NCI-H1436 (cell line): Measurements from ENCODE around the gene PSMA6.
"Not testable (repeated sequence)": the region's sequence is repeated elsewhere in the genome, so short reads cannot be mapped to it uniquely, and the experiment has no call there.

Experiments used
- DNase-seq: peaks from one replicate; lab custom pipeline; 2025; lab: John Stamatoyannopoulos, UW

PSMA6 gene

GRCh38 chr14:35344107-35344807, 52.1 kb downstream of the PSMA6 start:
- DNase-seq: no peak

DNA sequence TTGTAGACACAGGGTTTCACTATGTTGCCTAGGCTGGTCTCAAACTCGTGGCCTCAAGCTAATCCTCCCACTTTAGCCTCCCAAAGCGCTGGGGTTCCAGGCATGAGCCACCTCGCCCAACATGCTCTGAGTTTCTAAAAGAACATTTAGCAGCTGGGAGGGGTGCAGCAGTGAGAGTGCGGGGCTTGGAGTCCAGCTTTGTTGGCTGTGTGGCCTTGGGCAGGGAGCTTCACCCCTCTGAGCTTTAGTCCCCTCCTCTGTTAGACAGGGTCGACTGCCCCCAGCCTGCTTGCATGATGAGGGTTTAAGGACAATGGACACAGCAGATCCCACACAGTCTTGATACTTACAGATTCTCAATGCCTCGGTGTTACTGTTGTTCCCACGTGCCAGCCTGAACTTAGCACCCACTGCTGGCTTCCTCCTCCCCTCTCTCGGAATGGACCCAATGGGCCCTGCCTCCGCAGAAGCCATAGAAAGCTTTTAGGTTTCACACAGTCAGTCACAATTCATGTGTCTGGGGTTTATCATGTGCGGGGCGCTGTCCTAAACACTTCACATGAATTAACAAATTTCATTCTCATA, 54.6 kb downstream of the PSMA6 start:
- DNase-seq: no peak

- peak; percentile 35 for DNase-seq
Observed at GRCh38 chr14:35347323-35348043, 55.3 kb downstream of the PSMA6 start.

DNA sequence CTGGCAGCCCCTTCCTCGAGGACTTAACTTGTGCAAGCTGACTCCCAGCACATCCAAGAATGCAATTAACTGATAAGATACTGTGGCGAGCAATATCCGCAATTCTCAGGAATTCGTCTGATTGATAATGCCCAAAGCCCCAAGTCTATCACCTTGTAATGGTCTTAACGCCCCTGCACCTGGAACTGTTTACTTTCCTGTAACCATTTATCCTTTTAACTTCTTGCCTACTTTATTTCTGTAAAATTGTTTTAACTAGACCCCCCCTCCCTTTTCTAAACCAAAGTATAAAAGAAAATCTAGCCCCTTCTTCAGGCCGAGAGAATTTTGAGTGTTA, 55.8 kb downstream of the PSMA6 start:
- DNase-seq: not testable (repeated sequence)

GRCh38 chr14:35349496-35350365, 57.5 kb downstream of the PSMA6 start:
- no peak for DNase-seq

DNA sequence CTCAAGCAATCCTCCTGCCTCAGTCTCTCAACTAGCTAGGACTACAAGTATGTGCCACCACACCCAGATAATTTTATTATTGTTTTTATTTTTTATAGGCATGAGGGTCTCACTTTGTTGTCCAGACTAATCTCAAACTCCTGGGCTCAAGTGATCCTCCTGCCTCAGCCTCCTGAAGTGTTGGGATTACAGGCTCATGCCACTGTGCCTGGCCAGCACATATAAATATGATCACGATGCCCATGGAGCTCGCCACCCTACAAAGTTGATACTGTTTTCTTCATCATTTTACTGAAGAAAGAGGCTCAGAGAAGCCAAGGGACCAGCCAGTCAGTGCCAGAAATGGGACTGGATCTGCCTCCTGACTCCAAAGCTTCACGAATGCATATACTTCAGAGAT, 59.3 kb downstream of the PSMA6 start:
- DNase-seq: no peak

DNA sequence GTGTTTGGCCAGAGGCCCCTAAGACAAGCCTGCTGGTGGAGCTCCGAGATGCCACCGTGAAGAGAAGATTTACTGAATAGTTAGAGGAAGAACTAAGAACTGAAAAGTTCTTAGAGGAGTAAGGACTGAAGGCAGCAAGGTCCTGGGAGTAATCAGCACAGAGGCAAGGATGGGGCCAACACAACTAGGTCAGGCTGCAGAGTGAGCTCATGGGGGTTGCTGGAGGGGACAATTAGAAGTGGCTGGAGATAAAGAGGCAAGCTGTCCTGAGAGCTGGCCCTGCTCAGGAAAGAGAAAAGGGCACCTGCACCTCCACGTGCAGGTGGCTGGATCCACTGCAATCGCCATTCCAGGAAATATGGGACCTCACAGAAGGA, 59.7 kb downstream of the PSMA6 start:
- no peak for DNase-seq

DNA sequence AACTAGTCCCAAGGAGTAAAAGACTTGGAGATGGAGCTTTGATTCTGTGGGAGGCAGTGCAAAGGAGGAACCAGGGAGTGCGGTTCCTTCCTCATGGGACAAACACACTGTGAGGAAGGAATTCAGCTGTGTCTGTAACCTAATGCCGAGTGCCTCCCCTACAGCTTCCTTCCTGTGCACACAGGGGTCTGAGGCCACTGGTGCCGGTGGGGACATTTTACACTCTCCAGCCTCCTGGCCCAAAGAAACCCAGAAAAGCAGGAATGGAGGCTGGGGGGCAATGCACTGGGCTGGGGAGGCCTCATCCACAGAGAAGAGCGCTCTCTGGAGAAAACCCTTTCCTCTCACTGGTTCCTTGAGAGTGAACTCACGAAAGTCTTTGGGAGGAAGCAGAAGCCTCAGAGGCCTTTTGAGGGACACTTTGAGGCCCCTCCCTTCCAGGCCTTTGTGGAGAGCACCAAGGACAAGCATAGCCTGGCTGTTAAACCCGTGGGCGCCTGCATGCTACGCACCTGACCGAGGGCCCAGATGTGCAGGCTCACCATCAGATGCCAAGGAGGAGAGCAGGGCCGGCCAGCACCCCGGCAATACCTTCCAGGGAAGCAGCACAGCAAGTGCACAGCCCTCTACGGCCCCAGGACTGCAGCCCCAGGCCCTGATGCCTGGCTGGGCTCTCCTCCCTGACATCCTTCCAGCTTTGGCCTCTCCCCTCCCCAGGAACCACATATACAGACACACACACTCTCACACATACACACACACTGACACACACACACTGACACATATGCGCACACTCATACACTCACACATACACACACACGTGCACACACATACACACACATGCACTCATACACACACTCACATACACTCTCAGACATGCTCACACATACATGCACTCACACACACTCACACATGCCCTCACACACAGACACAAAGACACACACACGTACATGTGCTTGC, 60.4 kb downstream of the PSMA6 start:
- no peak for DNase-seq

DNA sequence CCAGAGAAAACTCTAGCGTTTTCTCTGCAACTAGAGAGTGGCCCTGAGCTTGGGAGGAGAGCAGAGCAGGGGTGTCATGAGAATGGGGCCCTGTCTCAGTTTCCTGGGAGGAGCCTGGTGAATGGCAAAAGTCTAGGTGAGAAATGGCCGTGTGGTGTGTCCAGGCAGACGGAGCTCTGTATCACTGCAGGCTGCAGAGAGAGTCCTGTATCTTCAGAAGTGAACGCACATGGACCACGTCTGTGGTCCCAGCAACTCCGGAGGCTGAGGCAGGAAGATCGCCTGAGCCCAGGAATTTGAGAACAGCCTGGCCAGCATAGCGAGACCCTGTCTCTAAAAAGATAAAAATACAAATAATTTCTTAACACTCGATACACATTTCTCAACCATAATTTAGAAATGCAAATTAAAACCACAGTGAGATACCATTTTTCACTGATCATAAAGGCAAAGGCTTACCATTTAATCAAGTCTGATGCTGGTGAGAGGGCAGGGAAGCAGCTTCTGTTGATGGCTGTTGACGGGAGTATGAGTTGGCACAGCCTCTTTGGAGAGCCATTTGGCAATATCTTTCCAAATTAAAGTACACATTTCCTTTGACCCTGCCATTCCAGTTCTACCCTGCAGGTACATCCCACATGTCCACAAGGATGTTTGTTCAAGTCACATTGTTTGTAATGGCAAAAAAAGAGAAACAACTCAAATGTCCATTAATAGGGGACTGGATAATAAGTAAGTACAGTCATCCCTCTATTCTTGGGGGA, 61.4 kb downstream of the PSMA6 start:
- no peak for DNase-seq

DNA sequence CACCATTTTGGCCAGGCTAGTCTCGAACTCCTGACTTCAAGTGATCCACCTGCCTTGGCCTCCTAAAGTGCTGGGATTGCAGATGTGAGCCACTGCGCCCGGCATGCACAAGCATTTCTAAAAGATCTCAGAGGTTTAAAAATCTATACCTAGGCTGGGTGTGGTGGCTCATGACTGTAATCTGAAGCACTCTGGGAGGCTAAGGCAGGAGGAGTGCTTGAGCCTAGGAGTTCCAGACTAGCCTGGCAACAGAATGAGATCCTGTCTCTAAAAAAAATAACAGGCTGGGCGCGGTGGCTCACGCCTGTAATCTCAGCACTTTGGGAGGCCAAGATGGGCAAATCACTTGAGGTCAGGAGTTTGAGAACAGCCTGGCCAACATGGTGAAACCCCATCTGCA, 63.1 kb downstream of the PSMA6 start:
- not testable (repeated sequence) for DNase-seq

GRCh38 chr14:35355981-35356841, 64.0 kb downstream of the PSMA6 start:
- no peak for DNase-seq

- not testable (repeated sequence) for DNase-seq
Observed at GRCh38 chr14:35359655-35360054, 67.5 kb downstream of the PSMA6 start.

- DNase-seq: no peak
Observed at GRCh38 chr14:35361141-35361480, 68.9 kb downstream of the PSMA6 start.

GRCh38 chr14:35362450-35362849, 70.3 kb downstream of the PSMA6 start:
- no peak for DNase-seq

- DNase-seq: no peak
Observed at GRCh38 chr14:35362911-35363374, 70.8 kb downstream of the PSMA6 start.

DNA sequence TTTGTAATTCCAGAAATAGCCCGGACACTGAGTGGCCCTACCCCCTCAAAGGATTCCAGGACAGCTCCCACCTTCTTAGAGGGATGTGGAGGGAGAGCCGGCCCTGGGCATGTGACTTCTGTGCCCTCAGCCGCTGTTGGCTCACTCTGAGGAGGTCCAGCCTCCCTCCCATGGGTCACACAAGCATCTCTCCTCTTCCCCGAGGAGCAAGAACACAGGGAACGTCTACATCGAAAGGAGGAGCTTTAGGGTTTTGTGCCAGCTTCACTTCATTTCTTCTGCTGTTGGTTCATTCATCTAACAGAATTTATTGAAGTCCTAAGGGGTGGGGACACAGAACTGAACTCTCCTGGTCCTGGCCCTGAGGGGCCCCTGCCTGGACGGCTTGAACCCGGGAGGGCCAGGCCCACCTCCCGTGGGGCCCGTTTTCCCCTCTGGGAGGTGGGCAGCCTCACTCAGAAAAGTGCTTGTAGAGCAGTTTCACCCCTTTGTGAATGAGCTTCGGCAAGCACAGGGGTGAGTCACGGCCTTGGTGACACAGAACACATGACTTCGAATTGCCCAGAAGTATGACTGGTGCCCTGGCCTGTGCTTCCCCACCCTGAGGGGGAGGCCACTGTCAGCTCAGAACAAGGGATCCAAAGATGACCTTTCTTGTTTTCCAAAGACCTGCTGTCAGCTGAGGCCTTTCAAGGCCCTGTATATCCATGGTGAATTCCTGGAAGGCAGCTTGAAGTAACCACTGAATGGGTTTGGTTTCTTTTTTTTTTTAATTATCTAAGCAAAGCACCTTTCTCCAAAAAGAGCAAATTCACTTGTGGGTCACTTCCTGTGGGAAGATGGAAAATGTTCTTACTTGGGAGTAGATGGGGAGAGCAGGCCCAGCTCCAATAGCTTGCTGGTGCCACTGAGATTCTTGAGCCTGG, 73.2 kb downstream of the PSMA6 start:
- no peak for DNase-seq

DNA sequence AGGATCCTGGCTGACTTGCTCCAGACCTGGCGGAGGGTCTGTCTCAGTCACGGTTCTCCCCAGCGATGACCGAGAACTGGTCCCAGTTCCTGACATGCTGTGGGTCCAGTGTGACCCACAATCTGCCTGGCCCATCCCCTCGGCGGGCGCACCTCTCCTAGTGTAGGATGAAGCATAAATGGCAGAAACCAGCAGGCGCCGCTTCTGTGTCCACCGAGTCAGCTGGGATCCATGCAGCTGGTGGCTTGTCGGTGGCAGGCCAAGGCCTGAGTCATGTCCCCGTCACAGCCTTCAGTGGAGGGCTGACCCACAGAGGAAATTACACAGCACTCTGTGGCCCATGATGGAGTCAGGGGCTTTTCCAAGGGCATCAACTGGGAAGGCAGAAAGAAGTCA, 73.9 kb downstream of the PSMA6 start:
- no peak for DNase-seq

DNA sequence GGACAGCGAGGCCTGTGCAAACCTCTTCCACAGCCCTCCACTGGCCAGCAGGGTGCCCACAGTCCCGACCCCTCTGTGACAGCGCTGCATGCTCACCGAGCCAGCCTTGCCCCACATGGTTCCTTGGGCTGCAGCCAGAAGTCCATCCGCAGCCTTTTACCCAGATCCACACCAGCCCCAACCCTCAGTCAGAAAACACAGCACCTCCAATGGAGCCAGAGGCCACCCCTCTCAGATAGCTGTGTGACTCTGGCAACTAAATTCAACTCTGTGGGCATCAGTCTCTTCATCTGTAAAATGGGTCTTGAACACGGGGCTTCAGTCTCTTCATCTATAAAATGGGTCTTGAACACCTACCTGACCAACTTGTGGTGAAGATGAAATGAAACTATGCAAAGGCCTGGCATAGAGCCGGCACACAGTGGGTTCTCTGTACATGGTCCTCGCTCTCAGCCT, 74.4 kb downstream of the PSMA6 start:
- DNase-seq: no peak

DNA sequence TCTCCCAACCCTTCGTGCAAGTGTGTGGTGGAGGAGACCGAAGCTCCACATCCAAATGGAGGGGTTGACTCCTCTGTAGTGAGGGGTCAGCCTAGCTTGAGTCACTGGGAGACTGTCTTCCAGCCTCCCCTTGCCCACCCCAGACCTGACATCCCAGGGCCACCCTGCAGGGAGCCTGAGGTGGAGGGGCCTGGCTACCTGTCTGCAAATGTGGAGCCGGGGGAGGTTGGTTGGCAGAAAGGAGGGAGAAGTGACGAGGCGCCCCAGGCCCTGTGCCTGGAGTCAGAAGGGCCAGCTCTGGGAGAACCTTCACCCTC, 74.8 kb downstream of the PSMA6 start:
- DNase-seq: no peak
